ENCODE data around the gene MPC1.

The MPC1 gene

DNA sequence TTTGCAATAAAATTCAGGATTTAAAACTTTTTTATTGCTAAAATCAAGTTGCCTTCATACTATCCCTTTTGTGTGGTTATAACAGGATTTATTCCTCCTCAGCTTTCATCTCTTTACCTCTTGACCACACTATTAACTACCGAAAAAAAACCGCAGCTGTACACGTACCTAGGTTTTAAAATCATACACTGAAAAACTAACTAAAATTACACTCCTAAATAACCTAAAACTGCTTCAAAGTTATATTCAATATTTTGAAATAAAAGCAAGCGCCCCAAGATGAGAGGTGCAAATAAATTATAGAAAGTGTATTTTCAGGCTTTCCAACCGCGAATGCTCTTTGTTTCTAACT, 1.4 kb downstream of the MPC1 start:
- Histone ChIP-seq H3K27ac (ENCODE audit: low read length) (no peak overlapping the region), H3K36me3 (ENCODE audit: control insufficient read depth, insufficient read depth, low read length) (no peaks in the 10 kb centered on the region), H3K4me1 (ENCODE audit: control insufficient read depth, insufficient read depth, low read length) (peaks cover 2% of the 10 kb centered on the region; the same call in 1 of the 2 replicates), H3K9me3 (ENCODE audit: control insufficient read depth, insufficient read depth, low read length) (no peaks in the 10 kb centered on the region), H3K4me3 (ENCODE audit: low read length) (peak overlapping the region; percentile 88; the same call in 1 of the 2 replicates), H3K27me3 (ENCODE audit: control insufficient read depth, insufficient read depth, low read length) (no peaks in the 10 kb centered on the region)
- WGBS (ENCODE audit: insufficient coverage, insufficient read length), result 100% methylated on average over 3 of the region's 6 CpGs
- DNase-seq (ENCODE audit: low read depth, low spot score), result no peak

DNA sequence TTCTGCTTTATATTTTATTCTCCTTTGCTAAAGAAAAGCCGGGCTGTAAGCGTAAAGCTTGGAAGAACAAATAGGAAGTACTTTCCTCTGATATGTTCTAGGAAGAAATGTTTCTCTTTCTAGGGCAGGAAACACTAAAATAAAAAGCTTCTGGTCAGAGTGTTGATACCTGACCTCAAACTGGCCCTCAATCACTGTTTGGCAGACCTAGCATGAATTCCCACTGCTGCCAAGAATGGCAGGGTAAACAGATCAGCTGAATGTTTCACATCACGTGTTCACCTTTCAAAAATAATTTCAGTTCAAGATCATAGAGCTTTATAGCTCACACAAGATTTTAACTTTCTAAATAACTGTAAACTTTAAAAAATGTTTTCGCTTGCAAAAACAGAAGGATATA, 2.9 kb downstream of the MPC1 start:
- peaks cover 2% of the 10 kb centered on the region; the same call in 1 of the 2 replicates for H3K4me1 ChIP-seq (ENCODE audit: control insufficient read depth, insufficient read depth, low read length)
- no peaks in the 10 kb centered on the region for H3K9me3 ChIP-seq (ENCODE audit: control insufficient read depth, insufficient read depth, low read length)
- H3K4me3 ChIP-seq (ENCODE audit: low read length), result no peak overlapping the region
- WGBS (ENCODE audit: insufficient coverage, insufficient read length), result no CpG with 5 or more reads among the region's 4 CpGs
- no peak overlapping the region for H3K27ac ChIP-seq (ENCODE audit: low read length)
- H3K36me3 ChIP-seq (ENCODE audit: control insufficient read depth, insufficient read depth, low read length), result no peaks in the 10 kb centered on the region
- no peak for DNase-seq (ENCODE audit: low read depth, low spot score)
- no peaks in the 10 kb centered on the region for H3K27me3 ChIP-seq (ENCODE audit: control insufficient read depth, insufficient read depth, low read length)

DNA sequence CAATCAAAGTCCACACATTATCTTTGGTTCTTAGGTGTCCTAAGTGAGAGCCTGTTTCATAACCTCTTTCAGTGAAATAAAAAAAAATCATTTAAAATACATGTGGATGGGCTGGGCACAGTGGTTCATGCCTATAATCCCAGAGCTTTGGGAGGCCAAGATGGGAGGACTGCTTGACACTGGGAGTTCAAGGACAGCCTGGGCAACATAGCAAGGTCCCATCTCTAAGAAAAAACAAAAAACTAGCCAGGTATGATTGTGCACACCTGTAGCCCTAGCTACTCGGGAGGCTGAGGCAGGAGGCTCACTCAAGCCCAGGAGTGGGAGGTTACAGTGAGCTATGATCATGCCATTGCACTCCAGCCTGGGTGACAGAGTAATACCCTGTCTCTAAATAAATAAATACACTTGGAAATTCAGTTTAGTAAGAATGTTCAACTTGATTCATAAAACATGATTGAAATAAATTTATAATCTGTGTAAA, 3.6 kb downstream of the MPC1 start:
- peaks cover 2% of the 10 kb centered on the region; the same call in 1 of the 2 replicates for H3K4me1 ChIP-seq (ENCODE audit: control insufficient read depth, insufficient read depth, low read length)
- H3K4me3 ChIP-seq (ENCODE audit: low read length), result no peak overlapping the region
- DNase-seq (ENCODE audit: low read depth, low spot score), result no peak
- no peaks in the 10 kb centered on the region for H3K9me3 ChIP-seq (ENCODE audit: control insufficient read depth, insufficient read depth, low read length)
- H3K36me3 ChIP-seq (ENCODE audit: control insufficient read depth, insufficient read depth, low read length), result no peaks in the 10 kb centered on the region
- H3K27me3 ChIP-seq (ENCODE audit: control insufficient read depth, insufficient read depth, low read length), result no peaks in the 10 kb centered on the region
- no CpG with 5 or more reads among the region's 1 CpG for whole genome bisulfite sequencing (ENCODE audit: insufficient coverage, insufficient read length)
- no peak overlapping the region for H3K27ac ChIP-seq (ENCODE audit: low read length)

DNA sequence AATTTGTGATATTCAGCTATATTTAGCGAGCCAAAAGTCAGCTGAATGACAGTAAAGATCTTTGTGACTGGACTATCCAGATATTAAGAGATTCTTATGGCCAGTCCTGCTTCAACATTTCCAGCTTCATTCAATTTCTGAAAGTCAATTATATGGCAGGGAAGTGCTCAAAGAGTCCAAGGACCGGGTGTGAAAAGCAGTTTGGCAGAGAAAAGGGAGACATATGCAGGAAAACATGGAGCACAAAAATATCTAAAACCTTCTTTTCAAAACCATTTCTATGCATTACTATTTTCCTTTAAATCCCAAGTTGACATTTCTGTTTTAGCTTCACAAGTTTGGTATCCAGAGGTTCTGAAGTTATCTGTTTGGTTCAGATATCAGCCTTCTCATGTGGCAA, 5.0 kb downstream of the MPC1 start:
- Histone ChIP-seq H3K36me3 (ENCODE audit: control insufficient read depth, insufficient read depth, low read length) (no peaks in the 10 kb centered on the region), H3K27ac (ENCODE audit: low read length) (no peak overlapping the region), H3K4me3 (ENCODE audit: low read length) (no peak overlapping the region), H3K4me1 (ENCODE audit: control insufficient read depth, insufficient read depth, low read length) (peaks cover 2% of the 10 kb centered on the region; the same call in 1 of the 2 replicates), H3K27me3 (ENCODE audit: control insufficient read depth, insufficient read depth, low read length) (no peaks in the 10 kb centered on the region), H3K9me3 (ENCODE audit: control insufficient read depth, insufficient read depth, low read length) (no peaks in the 10 kb centered on the region)
- WGBS (ENCODE audit: insufficient coverage, insufficient read length), result no CpG with 5 or more reads among the region's 2 CpGs
- no peak for DNase-seq (ENCODE audit: low read depth, low spot score)

DNA sequence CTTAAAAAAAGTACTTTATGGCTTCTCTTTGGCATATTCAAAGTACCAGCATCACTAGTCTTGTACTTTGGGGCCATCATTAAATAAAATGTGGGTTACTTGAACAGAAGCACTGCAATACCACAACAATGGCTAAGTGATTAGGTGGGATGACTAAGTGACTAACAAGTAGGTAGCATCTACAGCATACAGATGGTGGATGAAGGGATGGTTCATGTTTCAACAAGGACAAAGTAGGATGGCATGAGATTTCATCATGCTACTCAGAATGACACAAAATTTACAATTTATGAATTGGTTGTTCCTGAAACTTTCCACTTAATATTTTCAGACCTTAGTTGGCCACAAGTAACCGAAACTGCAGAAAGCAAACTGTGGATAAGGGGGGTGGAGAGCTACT, 7.7 kb downstream of the MPC1 start:
- WGBS (ENCODE audit: insufficient coverage, insufficient read length), result no CpG with 5 or more reads among the region's 1 CpG
- Histone ChIP-seq H3K4me1 (ENCODE audit: control insufficient read depth, insufficient read depth, low read length) (no peaks in the 10 kb centered on the region), H3K9me3 (ENCODE audit: control insufficient read depth, insufficient read depth, low read length) (no peaks in the 10 kb centered on the region), H3K36me3 (ENCODE audit: control insufficient read depth, insufficient read depth, low read length) (no peaks in the 10 kb centered on the region), H3K27me3 (ENCODE audit: control insufficient read depth, insufficient read depth, low read length) (no peaks in the 10 kb centered on the region), H3K4me3 (ENCODE audit: low read length) (no peak overlapping the region), H3K27ac (ENCODE audit: low read length) (no peak overlapping the region)
- DNase-seq (ENCODE audit: low read depth, low spot score), result no peak

DNA sequence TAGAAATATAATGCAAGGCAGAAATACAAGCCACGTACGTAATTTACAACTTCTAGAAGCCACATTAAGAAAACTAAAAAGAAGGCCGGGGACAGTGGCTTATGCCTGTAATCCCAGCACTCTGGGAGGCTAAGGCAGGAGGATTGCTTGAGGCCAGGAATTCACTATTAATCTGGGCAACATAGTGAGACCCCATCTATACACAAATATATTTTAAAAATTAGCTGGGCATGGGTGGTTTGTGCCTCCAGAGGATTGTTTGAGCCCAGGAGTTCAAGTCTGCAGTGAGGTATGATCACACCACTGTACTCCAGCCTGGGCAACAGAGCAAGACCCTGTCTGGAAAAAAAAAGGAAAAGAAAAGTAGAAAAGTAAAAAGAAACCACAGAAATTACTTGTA, 12.3 kb downstream of the MPC1 start:
- H3K4me3 ChIP-seq (ENCODE audit: low read length), result no peak overlapping the region
- no peaks in the 10 kb centered on the region for H3K36me3 ChIP-seq (ENCODE audit: control insufficient read depth, insufficient read depth, low read length)
- no peak for DNase-seq (ENCODE audit: low read depth, low spot score)
- no CpG with 5 or more reads among the region's 3 CpGs for WGBS (ENCODE audit: insufficient coverage, insufficient read length)
- H3K4me1 ChIP-seq (ENCODE audit: control insufficient read depth, insufficient read depth, low read length), result peaks cover 2% of the 10 kb centered on the region; the same call in 1 of the 2 replicates
- no peaks in the 10 kb centered on the region for H3K27me3 ChIP-seq (ENCODE audit: control insufficient read depth, insufficient read depth, low read length)
- H3K27ac ChIP-seq (ENCODE audit: low read length), result no peak overlapping the region
- no peaks in the 10 kb centered on the region for H3K9me3 ChIP-seq (ENCODE audit: control insufficient read depth, insufficient read depth, low read length)

DNA sequence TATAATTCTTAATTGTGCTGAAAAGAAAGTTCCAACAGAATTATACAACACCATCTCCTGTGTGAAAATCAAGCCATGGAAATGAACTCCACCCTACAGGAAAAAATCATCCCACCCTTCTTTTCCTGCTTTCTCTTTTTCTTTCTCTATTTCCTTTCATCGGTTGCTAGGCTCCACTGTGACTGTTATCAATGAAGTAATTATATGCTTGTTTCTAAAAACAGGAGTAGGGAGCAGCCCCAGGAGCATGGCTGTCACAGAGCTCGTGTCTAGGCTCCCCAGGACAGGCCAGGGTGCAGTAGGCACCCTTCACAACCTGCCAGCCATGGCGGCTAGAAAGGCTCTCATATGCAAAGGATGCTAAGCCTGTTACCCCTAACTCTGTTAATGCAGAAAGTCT, 13.0 kb downstream of the MPC1 start:
- no peak overlapping the region for H3K4me3 ChIP-seq (ENCODE audit: low read length)
- DNase-seq (ENCODE audit: low read depth, low spot score), result no peak
- WGBS (ENCODE audit: insufficient coverage, insufficient read length), result no CpG with 5 or more reads among the region's 3 CpGs
- no peaks in the 10 kb centered on the region for H3K9me3 ChIP-seq (ENCODE audit: control insufficient read depth, insufficient read depth, low read length)
- H3K27ac ChIP-seq (ENCODE audit: low read length), result no peak overlapping the region
- H3K36me3 ChIP-seq (ENCODE audit: control insufficient read depth, insufficient read depth, low read length), result no peaks in the 10 kb centered on the region
- peaks cover 2% of the 10 kb centered on the region; the same call in 1 of the 2 replicates for H3K4me1 ChIP-seq (ENCODE audit: control insufficient read depth, insufficient read depth, low read length)
- no peaks in the 10 kb centered on the region for H3K27me3 ChIP-seq (ENCODE audit: control insufficient read depth, insufficient read depth, low read length)

DNA sequence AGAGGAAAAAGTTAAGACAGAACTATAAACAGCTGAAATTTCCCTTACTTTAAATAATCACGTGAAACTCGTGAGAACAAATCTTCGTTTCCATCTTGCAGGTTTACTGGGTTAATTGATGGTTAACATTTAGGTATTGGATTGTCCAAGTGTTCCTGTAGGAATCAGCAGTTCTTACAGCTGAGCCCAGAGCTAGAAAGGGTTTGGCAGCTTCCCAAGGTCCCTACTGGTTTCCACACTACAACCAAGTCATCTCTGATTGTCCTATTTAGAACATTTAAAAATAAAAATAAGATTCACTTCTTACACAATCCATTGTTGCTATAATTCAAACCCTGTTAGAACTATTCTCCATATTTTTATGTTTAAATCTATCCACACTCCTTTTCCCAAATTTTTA, 15.8 kb downstream of the MPC1 start:
- peaks cover 2% of the 10 kb centered on the region; the same call in 1 of the 2 replicates for H3K4me1 ChIP-seq (ENCODE audit: control insufficient read depth, insufficient read depth, low read length)
- H3K27me3 ChIP-seq (ENCODE audit: control insufficient read depth, insufficient read depth, low read length), result no peaks in the 10 kb centered on the region
- no peak overlapping the region for H3K27ac ChIP-seq (ENCODE audit: low read length)
- H3K9me3 ChIP-seq (ENCODE audit: control insufficient read depth, insufficient read depth, low read length), result no peaks in the 10 kb centered on the region
- no CpG with 5 or more reads among the region's 3 CpGs for whole genome bisulfite sequencing (ENCODE audit: insufficient coverage, insufficient read length)
- H3K4me3 ChIP-seq (ENCODE audit: low read length), result no peak overlapping the region
- no peaks in the 10 kb centered on the region for H3K36me3 ChIP-seq (ENCODE audit: control insufficient read depth, insufficient read depth, low read length)
- DNase-seq (ENCODE audit: low read depth, low spot score), result no peak

DNA sequence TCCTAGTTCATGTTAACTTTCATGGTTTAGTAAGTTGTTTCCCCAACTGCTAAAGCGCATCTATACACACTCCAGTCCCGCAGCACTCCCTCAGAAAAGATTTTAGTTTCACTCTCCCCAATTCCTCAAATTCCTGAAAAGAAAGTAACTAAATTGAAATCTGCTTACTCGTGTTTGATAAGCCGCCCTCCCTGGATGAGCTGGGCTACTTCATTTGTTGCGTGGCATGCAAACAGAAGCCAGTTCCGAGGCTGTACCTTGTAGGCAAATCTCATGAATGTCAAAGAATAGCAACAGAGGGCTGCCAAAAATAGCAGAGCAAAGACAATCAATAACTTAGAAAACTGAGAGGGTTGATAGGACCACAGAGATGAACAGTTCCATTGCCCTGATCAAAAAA, 16.9 kb downstream of the MPC1 start:
- no peak for DNase-seq (ENCODE audit: low read depth, low spot score)
- H3K4me1 ChIP-seq (ENCODE audit: control insufficient read depth, insufficient read depth, low read length), result peaks cover 3% of the 10 kb centered on the region; the same call in 1 of the 2 replicates
- H3K36me3 ChIP-seq (ENCODE audit: control insufficient read depth, insufficient read depth, low read length), result no peaks in the 10 kb centered on the region
- no peak overlapping the region for H3K4me3 ChIP-seq (ENCODE audit: low read length)
- WGBS (ENCODE audit: insufficient coverage, insufficient read length), result no CpG with 5 or more reads among the region's 6 CpGs
- H3K27ac ChIP-seq (ENCODE audit: low read length), result no peak overlapping the region
- H3K27me3 ChIP-seq (ENCODE audit: control insufficient read depth, insufficient read depth, low read length), result no peaks in the 10 kb centered on the region
- H3K9me3 ChIP-seq (ENCODE audit: control insufficient read depth, insufficient read depth, low read length), result no peaks in the 10 kb centered on the region

DNA sequence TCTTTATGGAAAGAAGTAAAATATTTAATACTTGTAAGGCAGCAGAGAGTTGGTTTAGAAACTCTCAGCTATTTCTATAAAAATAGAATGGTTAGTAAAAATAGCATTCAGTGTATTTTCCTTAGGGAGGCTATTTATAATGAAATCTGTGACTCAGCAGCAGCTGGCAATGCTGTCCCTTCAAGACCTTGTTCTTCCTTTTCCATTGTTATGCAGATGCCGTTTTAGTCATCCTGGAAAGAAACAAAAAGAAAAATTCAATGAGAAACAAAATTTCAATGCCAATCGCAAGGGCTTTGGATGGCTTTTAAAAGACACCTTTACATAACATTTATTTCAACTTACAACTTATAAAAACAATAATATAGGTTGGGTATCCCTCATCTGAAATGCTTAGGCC, 17.5 kb downstream of the MPC1 start:
- Histone ChIP-seq H3K27ac (ENCODE audit: low read length) (no peak overlapping the region), H3K4me1 (ENCODE audit: control insufficient read depth, insufficient read depth, low read length) (peaks cover 5% of the 10 kb centered on the region; the same call in 1 of the 2 replicates), H3K4me3 (ENCODE audit: low read length) (no peak overlapping the region), H3K36me3 (ENCODE audit: control insufficient read depth, insufficient read depth, low read length) (no peaks in the 10 kb centered on the region), H3K27me3 (ENCODE audit: control insufficient read depth, insufficient read depth, low read length) (no peaks in the 10 kb centered on the region), H3K9me3 (ENCODE audit: control insufficient read depth, insufficient read depth, low read length) (no peaks in the 10 kb centered on the region)
- WGBS (ENCODE audit: insufficient coverage, insufficient read length), result no CpG with 5 or more reads among the region's 2 CpGs
- DNase-seq (ENCODE audit: low read depth, low spot score), result no peak

DNA sequence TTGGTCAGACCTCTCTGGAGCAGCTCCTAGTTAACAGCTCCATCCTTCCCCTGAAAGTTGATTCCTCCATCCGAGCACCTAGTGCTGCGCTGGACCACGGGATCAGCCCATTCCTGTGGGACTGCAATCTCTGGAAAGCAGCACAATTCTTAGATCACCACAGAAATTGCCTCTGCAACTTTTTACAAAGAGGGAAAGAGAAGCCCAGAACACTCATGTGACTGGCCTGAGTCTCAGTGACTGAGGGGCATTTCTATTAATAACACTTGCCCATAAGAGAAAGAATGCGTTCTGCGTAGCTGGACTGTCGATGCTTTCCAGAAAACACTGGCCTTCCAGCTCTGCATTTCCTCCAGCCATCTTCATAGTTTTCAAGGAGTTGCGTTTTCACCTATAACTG, 18.3 kb downstream of the MPC1 start:
- DNase-seq (ENCODE audit: low read depth, low spot score), result no peak
- Histone ChIP-seq H3K27ac (ENCODE audit: low read length) (no peak overlapping the region), H3K27me3 (ENCODE audit: control insufficient read depth, insufficient read depth, low read length) (no peaks in the 10 kb centered on the region), H3K9me3 (ENCODE audit: control insufficient read depth, insufficient read depth, low read length) (no peaks in the 10 kb centered on the region), H3K36me3 (ENCODE audit: control insufficient read depth, insufficient read depth, low read length) (no peaks in the 10 kb centered on the region), H3K4me1 (ENCODE audit: control insufficient read depth, insufficient read depth, low read length) (peaks cover 5% of the 10 kb centered on the region; the same call in 1 of the 2 replicates), H3K4me3 (ENCODE audit: low read length) (no peak overlapping the region)
- no CpG with 5 or more reads among the region's 7 CpGs for WGBS (ENCODE audit: insufficient coverage, insufficient read length)
